SU-DHL-6 (cell line): Measurements from ENCODE around the gene RGS6.

Source experiments
- CTCF ChIP-seq: fragments of 200-600 bp; sonication (generic); IDR thresholded peaks from one replicate; pipeline ENCODE4 v1.5.1; 2017; ENCODE audit warnings: antibody characterized with exemption, mild to moderate bottlenecking, low read length, moderate library complexity; ENCODE audit not compliant: insufficient read depth, poor library complexity, severe bottlenecking
- EZH2phosphoT487 ChIP-seq: fragments of 200-600 bp; sonication (generic), shearing (Covaris generic); conservative IDR thresholded peaks from 2 replicates; pipeline ENCODE4 v1.6.1; 2018; ENCODE audit warnings: mild to moderate bottlenecking, antibody characterized with exemption, low read length, moderate library complexity, mixed read lengths

- TF ChIP-seq CTCF (no peak), EZH2phosphoT487 (no peak)
Measured at GRCh38 chr14:72155379-72155993, 223.3 kb downstream of the RGS6 start.
